WTC11 (cell line): ENCODE data around the gene SPTBN4. TPM values are rescaled to one million over a fixed set of nuclear protein-coding genes. Genes with fewer than 3 reads are reported as not detected.

ENCODE experiments used
- ATAC-seq: fragments of 200-7000 bp; cut with Tn5 transposase; 2 replicates; pipeline ENCODE4 v1.10.0; 2021; ENCODE audit warnings: mild to moderate bottlenecking, moderate library complexity
- CTCF ChIA-PET: fragments of 300-600 bp; sonication (Branson Sonifier 250); formaldehyde crosslinking; loops from one replicate; lab custom pipeline; 2021; ENCODE audit warnings: antibody characterized with exemption; lab: Charles Lee
- POLR2A ChIA-PET: fragments of 350-600 bp; sonication (Branson Sonifier 250); formaldehyde crosslinking; loops from one replicate; lab custom pipeline; 2021; ENCODE audit warnings: antibody characterized with exemption; lab: Charles Lee
- DNase-seq: peaks from one replicate; pipeline ENCODE4 v3.0.0; 2021; ENCODE audit warnings: low spot score
- H3K27ac Mint-ChIP-seq: 2 replicates; pipeline ENCODE4 v1.8.0; 2021; ENCODE audit warnings: mixed read lengths
- H3K27me3 Mint-ChIP-seq: 2 replicates; pipeline ENCODE4 v1.8.0; 2021; ENCODE audit warnings: low read depth, mild to moderate bottlenecking, moderate library complexity, mixed read lengths
- H3K36me3 Mint-ChIP-seq: 2 replicates; pipeline ENCODE4 v1.8.0; 2021; ENCODE audit warnings: mixed read lengths
- H3K4me1 Mint-ChIP-seq: 2 replicates; pipeline ENCODE4 v1.8.0; 2022; ENCODE audit warnings: mixed read lengths
- H3K4me3 Mint-ChIP-seq: 2 replicates; pipeline ENCODE4 v1.8.0; 2021; ENCODE audit warnings: mild to moderate bottlenecking, moderate library complexity, mixed read lengths
- H3K9me3 Mint-ChIP-seq: 2 replicates; pipeline ENCODE4 v1.8.0; 2021; ENCODE audit warnings: mixed read lengths
- ATF1 ChIP-seq: sonication (generic); formaldehyde crosslinking; IDR thresholded peaks from 2 replicates; pipeline ENCODE4 v1.8.1; 2023; ENCODE audit warnings: mild to moderate bottlenecking, moderate library complexity, missing genetic modification reagents
- EMX1 ChIP-seq: fragments of 250-450 bp; sonication (Bioruptor Pico); IDR thresholded peaks from 2 replicates; pipeline ENCODE4 v1.8.0; 2021; ENCODE audit warnings: mild to moderate bottlenecking
- JAZF1 ChIP-seq: fragments of 250-450 bp; sonication (Bioruptor Pico); IDR thresholded peaks from 2 replicates; pipeline ENCODE4 v1.9.0; 2021; ENCODE audit warnings: moderate library complexity, mild to moderate bottlenecking, inconsistent platforms
- NFYB ChIP-seq: sonication (generic); formaldehyde crosslinking; conservative IDR thresholded peaks from 2 replicates; pipeline ENCODE4 v1.8.0; 2022; ENCODE audit warnings: low read depth, missing genetic modification reagents
- NR1H2 ChIP-seq: sonication (generic); formaldehyde crosslinking; IDR thresholded peaks from 2 replicates; pipeline ENCODE4 v1.9.0; 2021; ENCODE audit warnings: mild to moderate bottlenecking, moderate library complexity, missing genetic modification reagents
- NR2C2 ChIP-seq: sonication (generic); formaldehyde crosslinking; IDR thresholded peaks from 2 replicates; pipeline ENCODE4 v1.8.0; 2022; ENCODE audit warnings: mild to moderate bottlenecking, missing genetic modification reagents
- PRRX2 ChIP-seq: fragments of 250-450 bp; sonication (Bioruptor Pico); IDR thresholded peaks from 2 replicates; pipeline ENCODE4 v1.8.0; 2021; ENCODE audit warnings: mild to moderate bottlenecking
- TP53 ChIP-seq: sonication (generic); formaldehyde crosslinking; IDR thresholded peaks from 2 replicates; pipeline ENCODE4 v1.8.1; 2023; ENCODE audit warnings: mild to moderate bottlenecking, missing genetic modification reagents
- ZNF263 ChIP-seq: sonication (generic); formaldehyde crosslinking; IDR thresholded peaks from 2 replicates; pipeline ENCODE4 v1.8.1; 2022; ENCODE audit warnings: low read depth, mild to moderate bottlenecking, moderate library complexity, missing genetic modification reagents
- ZNF396 ChIP-seq: fragments of 250-450 bp; sonication (Bioruptor Pico); IDR thresholded peaks from 2 replicates; pipeline ENCODE4 v1.8.0; 2021; ENCODE audit warnings: mild to moderate bottlenecking, moderate library complexity, borderline replicate concordance
- ZNF423 ChIP-seq: fragments of 250-450 bp; sonication (Bioruptor Pico); IDR thresholded peaks from 2 replicates; pipeline ENCODE4 v2.1.2; 2022; ENCODE audit warnings: mild to moderate bottlenecking, moderate library complexity
- total RNA-seq: library from RNA; stranded (reverse); gene quantifications from 3 replicates; pipeline ENCODE4 v1.2.3, GENCODE V29; 2021
- TF ChIP-seq, protein P1 (sequence below): sonication (generic); formaldehyde crosslinking; IDR thresholded peaks from 2 replicates; pipeline ENCODE4 v1.8.0; 2023; ENCODE audit warnings: missing genetic modification reagents, mild to moderate bottlenecking, borderline replicate concordance
- TF ChIP-seq, protein P2 (sequence below): sonication (generic); formaldehyde crosslinking; IDR thresholded peaks from 2 replicates; pipeline ENCODE4 v1.8.0; 2022; ENCODE audit warnings: missing genetic modification reagents
- TF ChIP-seq, protein P3 (sequence below): fragments of 250-450 bp; sonication (Bioruptor Pico); IDR thresholded peaks from 2 replicates; pipeline ENCODE4 v2.1.2; 2022; ENCODE audit warnings: mild to moderate bottlenecking, moderate library complexity

SPTBN4 gene
- total RNA-seq, 1 experiment from 2014 or later: 2.8 TPM

DNA sequence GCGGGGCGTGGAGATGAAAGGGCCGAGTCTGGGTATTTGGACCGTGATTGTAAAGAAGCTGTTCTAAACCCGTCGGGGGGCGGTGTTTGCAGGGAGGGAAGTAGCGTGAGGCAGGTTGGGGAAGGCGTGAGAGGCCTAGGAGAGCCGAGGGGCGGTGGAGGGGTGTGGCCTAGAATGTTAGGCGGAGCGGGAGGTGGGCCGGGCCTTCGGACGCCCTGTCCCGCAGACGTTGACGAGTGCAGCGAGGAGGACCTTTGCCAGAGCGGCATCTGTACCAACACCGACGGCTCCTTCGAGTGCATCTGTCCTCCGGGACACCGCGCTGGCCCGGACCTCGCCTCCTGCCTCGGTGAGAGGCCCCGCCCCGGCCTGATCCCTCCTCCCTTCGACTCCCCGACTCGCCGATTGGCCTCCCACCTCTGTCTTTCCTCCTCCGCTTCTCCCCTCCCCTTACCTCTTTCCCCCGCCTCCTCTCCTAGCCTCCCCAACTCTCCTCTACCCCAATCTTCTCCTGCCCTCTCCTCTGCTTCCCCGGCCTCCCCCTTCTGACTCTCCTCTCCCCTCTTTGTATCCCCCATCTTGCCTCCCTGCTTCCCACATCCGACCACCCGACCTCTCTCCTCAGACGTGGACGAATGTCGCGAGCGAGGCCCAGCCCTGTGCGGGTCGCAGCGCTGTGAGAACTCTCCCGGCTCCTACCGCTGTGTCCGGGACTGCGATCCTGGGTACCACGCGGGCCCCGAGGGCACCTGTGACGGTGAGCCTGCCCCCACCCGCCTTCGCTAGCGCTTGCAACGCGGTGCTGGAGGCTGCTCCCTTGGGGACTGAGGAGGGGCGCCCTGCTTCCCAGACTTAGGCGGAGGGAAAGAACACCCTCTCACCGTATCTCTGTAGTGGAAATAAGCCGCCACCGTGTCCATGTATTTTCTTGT, 147.2 kb downstream of the SPTBN4 start (continued):
- TF ChIP-seq, protein P1, sequence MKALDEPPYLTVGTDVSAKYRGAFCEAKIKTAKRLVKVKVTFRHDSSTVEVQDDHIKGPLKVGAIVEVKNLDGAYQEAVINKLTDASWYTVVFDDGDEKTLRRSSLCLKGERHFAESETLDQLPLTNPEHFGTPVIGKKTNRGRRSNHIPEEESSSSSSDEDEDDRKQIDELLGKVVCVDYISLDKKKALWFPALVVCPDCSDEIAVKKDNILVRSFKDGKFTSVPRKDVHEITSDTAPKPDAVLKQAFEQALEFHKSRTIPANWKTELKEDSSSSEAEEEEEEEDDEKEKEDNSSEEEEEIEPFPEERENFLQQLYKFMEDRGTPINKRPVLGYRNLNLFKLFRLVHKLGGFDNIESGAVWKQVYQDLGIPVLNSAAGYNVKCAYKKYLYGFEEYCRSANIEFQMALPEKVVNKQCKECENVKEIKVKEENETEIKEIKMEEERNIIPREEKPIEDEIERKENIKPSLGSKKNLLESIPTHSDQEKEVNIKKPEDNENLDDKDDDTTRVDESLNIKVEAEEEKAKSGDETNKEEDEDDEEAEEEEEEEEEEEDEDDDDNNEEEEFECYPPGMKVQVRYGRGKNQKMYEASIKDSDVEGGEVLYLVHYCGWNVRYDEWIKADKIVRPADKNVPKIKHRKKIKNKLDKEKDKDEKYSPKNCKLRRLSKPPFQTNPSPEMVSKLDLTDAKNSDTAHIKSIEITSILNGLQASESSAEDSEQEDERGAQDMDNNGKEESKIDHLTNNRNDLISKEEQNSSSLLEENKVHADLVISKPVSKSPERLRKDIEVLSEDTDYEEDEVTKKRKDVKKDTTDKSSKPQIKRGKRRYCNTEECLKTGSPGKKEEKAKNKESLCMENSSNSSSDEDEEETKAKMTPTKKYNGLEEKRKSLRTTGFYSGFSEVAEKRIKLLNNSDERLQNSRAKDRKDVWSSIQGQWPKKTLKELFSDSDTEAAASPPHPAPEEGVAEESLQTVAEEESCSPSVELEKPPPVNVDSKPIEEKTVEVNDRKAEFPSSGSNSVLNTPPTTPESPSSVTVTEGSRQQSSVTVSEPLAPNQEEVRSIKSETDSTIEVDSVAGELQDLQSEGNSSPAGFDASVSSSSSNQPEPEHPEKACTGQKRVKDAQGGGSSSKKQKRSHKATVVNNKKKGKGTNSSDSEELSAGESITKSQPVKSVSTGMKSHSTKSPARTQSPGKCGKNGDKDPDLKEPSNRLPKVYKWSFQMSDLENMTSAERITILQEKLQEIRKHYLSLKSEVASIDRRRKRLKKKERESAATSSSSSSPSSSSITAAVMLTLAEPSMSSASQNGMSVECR (CRISPR knock-in tag): peak; percentile 15; the same call in 1 of the 2 replicates
- no peak for TF ChIP-seq EMX1 (CRISPR knock-in tag)

DNA sequence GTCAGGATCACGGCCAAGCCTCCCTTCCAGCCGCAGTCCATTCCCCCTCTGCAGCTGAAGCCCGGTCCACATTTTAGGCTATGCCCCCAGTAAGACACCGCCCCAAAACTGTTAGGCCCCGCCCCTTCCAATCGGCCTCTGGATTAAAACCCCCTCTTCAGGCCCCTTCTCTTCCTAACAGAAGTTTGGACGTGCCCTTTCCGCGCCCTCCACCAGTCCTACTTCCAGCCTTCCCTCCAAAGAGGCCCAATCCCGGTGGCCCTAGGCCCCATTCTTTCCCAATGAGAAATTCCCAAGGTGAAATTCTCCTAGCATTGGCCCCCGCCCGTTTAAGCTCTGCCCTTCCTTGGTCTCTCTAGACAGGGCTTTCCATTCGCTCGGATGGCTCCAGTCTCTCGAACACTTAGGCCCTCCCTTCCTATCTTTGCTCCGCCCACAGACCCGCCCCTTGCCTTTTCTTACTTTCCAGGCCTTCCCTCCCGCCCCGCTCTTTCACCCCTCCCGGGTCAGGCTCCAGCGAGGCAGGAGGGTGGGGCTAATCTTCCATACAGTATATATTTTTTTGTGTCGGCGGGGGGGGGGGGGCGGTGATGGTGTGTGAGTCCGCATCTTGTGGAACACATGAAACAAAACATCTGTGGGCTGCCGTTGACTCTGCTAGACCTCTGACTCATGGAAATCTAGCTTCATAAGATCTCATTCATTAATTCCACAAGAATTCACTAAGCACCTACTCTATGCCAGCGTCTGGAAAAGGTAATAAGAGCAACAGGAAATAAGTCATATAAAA, 148.0 kb downstream of the SPTBN4 start:
- TF ChIP-seq ZNF396 (CRISPR knock-in tag): no peak
- TF ChIP-seq, protein P2, sequence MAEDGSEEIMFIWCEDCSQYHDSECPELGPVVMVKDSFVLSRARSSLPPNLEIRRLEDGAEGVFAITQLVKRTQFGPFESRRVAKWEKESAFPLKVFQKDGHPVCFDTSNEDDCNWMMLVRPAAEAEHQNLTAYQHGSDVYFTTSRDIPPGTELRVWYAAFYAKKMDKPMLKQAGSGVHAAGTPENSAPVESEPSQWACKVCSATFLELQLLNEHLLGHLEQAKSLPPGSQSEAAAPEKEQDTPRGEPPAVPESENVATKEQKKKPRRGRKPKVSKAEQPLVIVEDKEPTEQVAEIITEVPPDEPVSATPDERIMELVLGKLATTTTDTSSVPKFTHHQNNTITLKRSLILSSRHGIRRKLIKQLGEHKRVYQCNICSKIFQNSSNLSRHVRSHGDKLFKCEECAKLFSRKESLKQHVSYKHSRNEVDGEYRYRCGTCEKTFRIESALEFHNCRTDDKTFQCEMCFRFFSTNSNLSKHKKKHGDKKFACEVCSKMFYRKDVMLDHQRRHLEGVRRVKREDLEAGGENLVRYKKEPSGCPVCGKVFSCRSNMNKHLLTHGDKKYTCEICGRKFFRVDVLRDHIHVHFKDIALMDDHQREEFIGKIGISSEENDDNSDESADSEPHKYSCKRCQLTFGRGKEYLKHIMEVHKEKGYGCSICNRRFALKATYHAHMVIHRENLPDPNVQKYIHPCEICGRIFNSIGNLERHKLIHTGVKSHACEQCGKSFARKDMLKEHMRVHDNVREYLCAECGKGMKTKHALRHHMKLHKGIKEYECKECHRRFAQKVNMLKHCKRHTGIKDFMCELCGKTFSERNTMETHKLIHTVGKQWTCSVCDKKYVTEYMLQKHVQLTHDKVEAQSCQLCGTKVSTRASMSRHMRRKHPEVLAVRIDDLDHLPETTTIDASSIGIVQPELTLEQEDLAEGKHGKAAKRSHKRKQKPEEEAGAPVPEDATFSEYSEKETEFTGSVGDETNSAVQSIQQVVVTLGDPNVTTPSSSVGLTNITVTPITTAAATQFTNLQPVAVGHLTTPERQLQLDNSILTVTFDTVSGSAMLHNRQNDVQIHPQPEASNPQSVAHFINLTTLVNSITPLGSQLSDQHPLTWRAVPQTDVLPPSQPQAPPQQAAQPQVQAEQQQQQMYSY (CRISPR knock-in tag): peak; percentile 99
- TF ChIP-seq, protein P1 (CRISPR knock-in tag): 0 out of 2 replicates have a peak, but pooled peaks have one; percentile 8
- Mint-ChIP-seq H3K9me3 (no peaks in the 10 kb centered on the region), H3K27ac (peak overlapping the region; percentile 99), H3K4me3 (peak overlapping the region; percentile 90), H3K36me3 (peaks cover 25% of the 10 kb centered on the region), H3K27me3 (peaks cover 37% of the 10 kb centered on the region), H3K4me1 (peaks cover 20% of the 10 kb centered on the region)
- ATAC-seq (peak; percentile 59), DNase-seq (peak; percentile 94)
- ChIA-PET CTCF (interaction anchor here (0.7 to 4.0 kb wide), 13 partner anchors 9 to 449 kb away, joined by 3 to 94 read pairs (median 5); partner anchors contain the start of gene LTBP4), POLR2A (interaction anchor here (3.0 kb wide), 1 partner anchor 11 kb away, joined by 39 read pairs; no protein-coding TSS in a partner anchor)

DNA sequence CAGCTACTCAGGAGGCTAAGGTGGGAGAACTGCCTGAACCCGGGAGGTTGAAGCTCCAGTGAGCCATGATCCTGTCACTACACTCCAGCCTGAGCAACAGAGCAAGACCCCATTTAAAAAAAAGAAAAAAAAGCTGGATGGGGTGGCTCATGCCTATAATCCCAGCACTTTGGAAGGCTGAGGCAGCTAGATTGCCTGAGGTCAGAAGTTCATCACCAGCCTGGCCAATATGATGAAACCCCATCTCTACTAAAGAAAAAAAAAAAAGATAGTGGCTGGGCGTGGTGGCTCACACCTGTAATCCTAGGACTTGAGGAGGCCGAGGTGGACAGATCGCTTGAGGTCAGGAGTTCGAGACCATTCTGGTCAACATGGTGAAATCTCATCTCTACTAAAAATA, 149.4 kb downstream of the SPTBN4 start:
- no peak for DNase-seq
- no peak overlapping the region for H3K27ac Mint-ChIP-seq
- H3K4me3 Mint-ChIP-seq: no peak overlapping the region
- H3K4me1 Mint-ChIP-seq: peaks cover 10% of the 10 kb centered on the region; the same call in 1 of the 2 replicates
- peaks cover 23% of the 10 kb centered on the region for H3K27me3 Mint-ChIP-seq
- H3K9me3 Mint-ChIP-seq: no peaks in the 10 kb centered on the region
- ATAC-seq: no peak
- H3K36me3 Mint-ChIP-seq: peaks cover 30% of the 10 kb centered on the region
- ChIA-PET CTCF (interaction anchor here (3.9 to 4.0 kb wide), 2 partner anchors 13 to 18 kb away, joined by 51 to 94 read pairs; partner anchors contain the start of gene LTBP4), POLR2A (no interaction called here)
- TF ChIP-seq, protein P3, sequence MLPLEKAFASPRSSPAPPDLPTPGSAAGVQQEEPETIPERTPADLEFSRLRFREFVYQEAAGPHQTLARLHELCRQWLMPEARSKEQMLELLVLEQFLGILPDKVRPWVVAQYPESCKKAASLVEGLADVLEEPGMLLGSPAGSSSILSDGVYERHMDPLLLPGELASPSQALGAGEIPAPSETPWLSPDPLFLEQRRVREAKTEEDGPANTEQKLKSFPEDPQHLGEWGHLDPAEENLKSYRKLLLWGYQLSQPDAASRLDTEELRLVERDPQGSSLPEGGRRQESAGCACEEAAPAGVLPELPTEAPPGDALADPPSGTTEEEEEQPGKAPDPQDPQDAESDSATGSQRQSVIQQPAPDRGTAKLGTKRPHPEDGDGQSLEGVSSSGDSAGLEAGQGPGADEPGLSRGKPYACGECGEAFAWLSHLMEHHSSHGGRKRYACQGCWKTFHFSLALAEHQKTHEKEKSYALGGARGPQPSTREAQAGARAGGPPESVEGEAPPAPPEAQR: no peak
- TF ChIP-seq TP53 (CRISPR knock-in tag): no peak
- no peak for TF ChIP-seq ATF1 (CRISPR knock-in tag)
- no peak for TF ChIP-seq PRRX2 (CRISPR knock-in tag)
- TF ChIP-seq NR2C2 (CRISPR knock-in tag): no peak
- TF ChIP-seq NR1H2: no peak
- TF ChIP-seq JAZF1 (CRISPR knock-in tag): no peak
- TF ChIP-seq ZNF263: no peak
- no peak for TF ChIP-seq ZNF423 (CRISPR knock-in tag)
- TF ChIP-seq NFYB (CRISPR knock-in tag): no peak
